Rectal smooth muscle tissue (tissue), 1 donor: ENCODE data around the gene TTC24.
"Not testable (repeated sequence)": the region's sequence is repeated elsewhere in the genome, so short reads cannot be mapped to it uniquely, and the experiment has no call there.

Experiments used
- H3K27ac ChIP-seq: one replicate; pipeline ENCODE4 v1.7.0; 2013; ENCODE audit warnings: low read depth, low read length, inconsistent platforms
- H3K27me3 ChIP-seq: one replicate; pipeline ENCODE4 v1.7.0; 2013; ENCODE audit warnings: low read length; ENCODE audit not compliant: control insufficient read depth, insufficient read depth
- H3K36me3 ChIP-seq: one replicate; pipeline ENCODE4 v1.7.0; 2013; ENCODE audit warnings: low read length; ENCODE audit not compliant: control insufficient read depth, insufficient read depth
- H3K4me1 ChIP-seq: one replicate; pipeline ENCODE4 v1.7.0; 2013; ENCODE audit warnings: low read length; ENCODE audit not compliant: control insufficient read depth, insufficient read depth
- H3K4me3 ChIP-seq: one replicate; pipeline ENCODE4 v1.7.0; 2013; ENCODE audit warnings: low read length
- H3K9ac ChIP-seq: one replicate; pipeline ENCODE4 v1.7.0; 2013; ENCODE audit warnings: low read length

The TTC24 gene

GRCh38 chr1:156602557-156602993 lies 23.1 kb downstream of the TTC24 start:
- peaks cover 4% of the 10 kb centered on the region for H3K36me3 ChIP-seq
- no peaks in the 10 kb centered on the region for H3K27me3 ChIP-seq
- no peak overlapping the region for H3K27ac ChIP-seq
- H3K4me3 ChIP-seq: no peak overlapping the region
- H3K4me1 ChIP-seq: peaks cover 10% of the 10 kb centered on the region
- H3K9ac ChIP-seq: no peak overlapping the region

DNA sequence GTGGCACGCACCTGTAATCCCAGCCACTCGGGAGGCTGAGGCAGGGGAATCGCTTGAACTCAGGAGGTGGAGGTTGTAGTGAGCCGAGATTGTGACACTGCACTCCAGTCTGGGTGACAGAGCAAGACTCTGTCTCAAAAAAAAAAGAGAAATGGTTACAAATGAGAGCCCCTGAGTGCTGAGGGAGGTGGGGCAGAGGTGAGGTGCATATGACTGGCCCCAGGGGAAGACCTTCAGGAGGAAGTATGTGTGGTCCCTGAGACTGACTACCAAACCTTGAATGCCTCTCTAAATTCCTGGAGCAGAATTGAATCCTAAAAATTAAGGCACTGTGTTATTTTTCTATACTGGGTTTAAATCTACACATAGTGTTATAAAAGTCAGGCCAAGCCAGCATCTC lies 27.8 kb downstream of the TTC24 start:
- not testable (repeated sequence) for H3K27ac ChIP-seq, H3K9ac ChIP-seq, H3K4me1 ChIP-seq, H3K27me3 ChIP-seq, H3K36me3 ChIP-seq, H3K4me3 ChIP-seq

DNA sequence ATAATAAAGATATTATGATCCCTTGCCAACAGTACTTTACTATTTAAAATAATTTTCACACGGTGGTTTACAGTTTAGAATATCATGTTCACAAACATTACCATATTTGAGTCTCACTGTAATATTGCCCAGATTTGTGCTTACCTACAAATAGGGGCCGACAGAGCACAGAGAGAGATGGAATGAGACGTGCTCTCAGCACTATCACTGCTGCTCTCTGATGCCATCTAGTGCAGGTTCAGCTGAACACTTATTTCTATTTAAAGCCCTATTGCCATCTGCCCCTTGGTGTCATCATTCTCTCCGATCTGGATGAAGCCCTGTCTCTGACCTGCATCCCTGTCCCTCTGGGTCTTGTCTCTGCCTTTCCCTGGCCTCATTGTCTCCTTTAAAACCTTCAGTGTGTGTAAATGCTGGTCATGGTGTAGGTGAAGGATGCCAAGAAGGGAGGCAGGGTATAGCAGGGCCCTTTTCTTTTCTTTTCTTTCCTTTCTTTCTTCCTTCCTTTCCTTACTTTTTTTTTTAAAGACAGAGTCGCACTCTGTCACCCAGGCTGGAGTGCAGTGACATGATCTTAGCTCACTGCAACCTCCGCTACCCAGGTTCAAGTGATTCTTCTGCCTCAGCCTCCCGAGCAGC lies 28.6 kb downstream of the TTC24 start:
- Histone ChIP-seq H3K36me3 (no peaks in the 10 kb centered on the region), H3K4me1 (peaks cover 2% of the 10 kb centered on the region), H3K27ac (no peak overlapping the region), H3K4me3 (no peak overlapping the region), H3K27me3 (no peaks in the 10 kb centered on the region), H3K9ac (no peak overlapping the region)

GRCh38 chr1:156608981-156609380 lies 29.5 kb downstream of the TTC24 start:
- H3K4me3 ChIP-seq: no peak overlapping the region
- H3K9ac ChIP-seq: no peak overlapping the region
- no peaks in the 10 kb centered on the region for H3K27me3 ChIP-seq
- H3K4me1 ChIP-seq: peaks cover 2% of the 10 kb centered on the region
- no peak overlapping the region for H3K27ac ChIP-seq
- H3K36me3 ChIP-seq: no peaks in the 10 kb centered on the region

- not testable (repeated sequence) for H3K9ac ChIP-seq, H3K27ac ChIP-seq, H3K4me1 ChIP-seq, H3K27me3 ChIP-seq, H3K4me3 ChIP-seq, H3K36me3 ChIP-seq
These were observed 30.5 kb downstream of the TTC24 start for GRCh38 chr1:156610072-156610471.

- Histone ChIP-seq H3K4me3 (no peak overlapping the region), H3K9ac (no peak overlapping the region), H3K36me3 (no peaks in the 10 kb centered on the region), H3K27ac (no peak overlapping the region), H3K27me3 (no peaks in the 10 kb centered on the region), H3K4me1 (peaks cover 14% of the 10 kb centered on the region)
These were observed 33.1 kb downstream of the TTC24 start for GRCh38 chr1:156612666-156613065.

DNA sequence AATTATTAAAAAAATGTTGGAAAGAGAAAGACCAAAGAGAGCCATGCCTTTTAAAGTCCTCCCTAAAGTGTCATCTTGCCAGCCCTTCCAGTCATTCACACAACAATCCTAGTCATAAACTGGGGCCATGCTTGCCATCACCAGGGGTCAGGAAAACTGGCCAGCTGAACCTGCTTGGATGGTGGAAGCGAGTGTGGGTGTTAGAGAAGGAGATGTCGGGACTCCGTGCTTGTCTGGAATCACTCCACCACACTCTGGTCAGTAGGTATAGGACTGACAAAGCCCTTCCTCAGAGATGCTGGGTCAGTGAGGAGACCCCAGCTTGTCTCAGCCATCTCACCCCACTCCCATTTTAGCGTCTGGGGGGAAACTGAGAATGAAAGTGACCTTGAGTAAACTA lies 36.4 kb downstream of the TTC24 start:
- H3K4me1 ChIP-seq: peaks cover 12% of the 10 kb centered on the region
- H3K9ac ChIP-seq: no peak overlapping the region
- H3K4me3 ChIP-seq: no peak overlapping the region
- peaks cover 2% of the 10 kb centered on the region for H3K27me3 ChIP-seq
- no peaks in the 10 kb centered on the region for H3K36me3 ChIP-seq
- H3K27ac ChIP-seq: peak overlapping the region; percentile 75

DNA sequence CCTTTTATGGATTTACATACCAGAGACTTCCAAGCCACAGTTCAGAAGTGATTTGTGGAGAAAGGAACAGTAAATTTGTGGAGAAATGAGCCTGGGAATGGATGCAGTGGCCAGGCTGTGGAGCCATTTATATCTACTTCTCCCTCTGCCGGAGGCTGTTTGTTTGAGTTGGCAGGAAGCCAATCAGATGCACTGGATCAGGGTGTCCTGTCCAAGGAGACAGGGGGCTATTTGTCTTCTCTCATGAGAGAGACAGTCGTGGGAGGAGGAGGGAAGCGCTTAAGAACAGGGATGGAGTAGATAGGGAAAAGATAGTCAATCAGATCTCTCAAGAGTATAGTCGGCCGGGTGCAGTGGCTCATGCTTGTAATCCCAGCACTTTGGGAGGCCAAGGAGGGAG lies 36.9 kb downstream of the TTC24 start:
- Histone ChIP-seq H3K27ac (peak overlapping the region; percentile 75), H3K27me3 (peaks cover 2% of the 10 kb centered on the region), H3K36me3 (no peaks in the 10 kb centered on the region), H3K4me1 (peaks cover 12% of the 10 kb centered on the region), H3K4me3 (no peak overlapping the region), H3K9ac (no peak overlapping the region)

GRCh38 chr1:156618853-156619581 lies 39.5 kb downstream of the TTC24 start, which contains the start of gene HAPLN2:
Gene HAPLN2, plus strand, starts transcription at chr1:156619415. Its CDS starts 4,076 bp downstream, at chr1:156623491.
- H3K4me1 ChIP-seq: peaks cover 12% of the 10 kb centered on the region
- H3K27ac ChIP-seq: no peak within 1 kb of the TSS
- no peaks in the 10 kb centered on the region for H3K36me3 ChIP-seq
- no peak within 1 kb of the TSS for H3K9ac ChIP-seq
- no peak within 1 kb of the TSS for H3K4me3 ChIP-seq
- peaks cover 13% of the 10 kb centered on the region for H3K27me3 ChIP-seq

DNA sequence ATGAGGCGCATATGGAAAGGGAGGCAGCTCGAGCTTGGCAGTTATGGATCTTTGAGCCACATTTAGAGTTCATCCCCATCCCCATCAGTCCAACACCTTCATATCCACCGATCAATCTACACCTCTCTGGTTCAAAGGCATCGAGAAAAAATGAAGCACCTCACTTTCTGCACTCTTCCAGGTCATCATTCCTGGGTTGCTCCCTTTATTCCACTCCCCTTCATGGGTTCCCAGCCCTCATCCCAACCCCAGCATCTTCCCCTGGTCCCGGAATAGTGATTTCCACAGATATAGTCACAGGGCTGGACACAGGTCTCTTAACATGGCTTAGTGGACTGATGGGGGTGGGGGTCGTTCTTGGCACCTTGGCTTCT lies 40.0 kb downstream of the TTC24 start:
- Histone ChIP-seq H3K4me1 (peaks cover 12% of the 10 kb centered on the region), H3K36me3 (no peaks in the 10 kb centered on the region), H3K27ac (no peak overlapping the region), H3K27me3 (peaks cover 14% of the 10 kb centered on the region), H3K9ac (no peak overlapping the region), H3K4me3 (no peak overlapping the region)

DNA sequence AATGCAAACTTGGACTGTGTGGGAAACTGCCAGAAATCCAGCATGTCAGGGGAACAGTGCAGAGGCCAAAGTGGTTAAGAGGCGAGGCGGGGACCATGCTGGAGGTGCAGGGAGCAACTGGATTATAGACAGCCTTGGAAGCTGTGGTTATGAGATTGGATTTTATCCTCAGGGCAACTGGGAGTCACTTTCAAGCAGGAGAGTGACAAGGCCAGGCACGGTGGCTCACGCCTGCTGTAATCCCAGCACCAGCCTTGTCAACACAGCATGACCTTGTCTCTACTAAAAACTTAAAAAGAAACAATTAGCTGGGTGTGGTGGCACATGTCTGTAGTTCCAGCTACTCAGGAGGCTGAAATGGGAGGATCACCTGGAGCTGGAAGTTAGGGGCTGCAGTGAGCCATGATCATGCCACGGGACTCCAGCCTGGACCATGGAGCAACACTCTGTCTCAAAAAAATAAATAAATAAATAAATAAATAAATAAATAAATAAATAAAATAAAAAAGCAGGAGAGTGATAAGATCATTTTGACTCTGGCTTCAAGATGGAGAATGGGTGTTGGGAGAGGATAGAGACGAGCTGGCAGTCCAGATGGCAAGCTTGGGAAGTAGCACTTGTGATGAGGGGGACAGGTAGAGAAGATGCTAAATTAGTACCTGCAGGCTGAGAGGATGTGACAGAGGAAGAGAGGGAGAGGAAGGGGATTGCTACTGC lies 43.2 kb downstream of the TTC24 start:
- Histone ChIP-seq H3K9ac (no peak overlapping the region), H3K27ac (no peak overlapping the region), H3K36me3 (no peaks in the 10 kb centered on the region), H3K4me3 (no peak overlapping the region), H3K4me1 (peaks cover 8% of the 10 kb centered on the region), H3K27me3 (peaks cover 27% of the 10 kb centered on the region)

DNA sequence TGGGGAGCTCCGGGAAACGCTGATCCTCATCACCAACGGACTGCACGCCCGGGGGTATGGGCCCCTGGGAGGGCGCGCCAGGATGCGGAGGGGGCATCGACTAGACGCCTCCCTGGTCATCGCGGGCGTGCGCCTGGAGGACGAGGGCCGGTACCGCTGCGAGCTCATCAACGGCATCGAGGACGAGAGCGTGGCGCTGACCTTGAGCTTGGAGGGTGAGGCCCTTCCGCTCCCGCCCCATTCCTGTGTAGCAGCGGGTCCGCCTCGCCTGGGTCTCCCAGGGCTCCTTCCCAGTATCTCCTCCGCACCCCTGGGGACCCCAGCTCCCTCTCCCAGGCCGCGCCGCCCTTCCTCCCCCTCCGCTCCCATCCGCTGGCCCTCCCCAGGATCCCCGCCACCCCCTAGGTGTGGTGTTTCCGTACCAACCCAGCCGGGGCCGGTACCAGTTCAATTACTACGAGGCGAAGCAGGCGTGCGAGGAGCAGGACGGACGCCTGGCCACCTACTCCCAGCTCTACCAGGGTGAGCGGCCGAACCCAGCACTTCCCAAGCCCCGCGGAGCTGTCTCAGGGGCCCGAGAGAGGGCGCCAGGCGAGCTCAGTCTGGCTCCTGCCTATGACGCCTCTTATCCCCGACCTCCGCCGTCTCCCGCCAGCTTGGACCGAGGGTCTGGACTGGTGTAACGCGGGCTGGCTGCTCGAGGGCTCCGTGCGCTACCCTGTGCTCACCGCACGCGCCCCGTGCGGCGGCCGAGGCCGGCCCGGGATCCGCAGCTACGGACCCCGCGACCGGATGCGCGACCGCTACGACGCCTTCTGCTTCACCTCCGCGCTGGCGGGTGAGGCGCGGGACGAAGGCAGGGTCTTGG lies 44.7 kb downstream of the TTC24 start:
- Histone ChIP-seq H3K4me1 (peaks cover 8% of the 10 kb centered on the region), H3K4me3 (peak overlapping the region; percentile 49), H3K27ac (no peak overlapping the region), H3K27me3 (peaks cover 27% of the 10 kb centered on the region), H3K9ac (no peak overlapping the region), H3K36me3 (no peaks in the 10 kb centered on the region)
